ENCODE results near the gene TAF5. TPM values are rescaled to one million over a fixed set of nuclear protein-coding genes. Genes with fewer than 3 reads are reported as not detected.
"Not testable (repeated sequence)": the region's sequence is repeated elsewhere in the genome, so short reads cannot be mapped to it uniquely, and the experiment has no call there.

The TAF5 gene
- total and polyA plus RNA-seq, 4 donors, result 2.0 to 5.4 (median 2.6) TPM

DNA sequence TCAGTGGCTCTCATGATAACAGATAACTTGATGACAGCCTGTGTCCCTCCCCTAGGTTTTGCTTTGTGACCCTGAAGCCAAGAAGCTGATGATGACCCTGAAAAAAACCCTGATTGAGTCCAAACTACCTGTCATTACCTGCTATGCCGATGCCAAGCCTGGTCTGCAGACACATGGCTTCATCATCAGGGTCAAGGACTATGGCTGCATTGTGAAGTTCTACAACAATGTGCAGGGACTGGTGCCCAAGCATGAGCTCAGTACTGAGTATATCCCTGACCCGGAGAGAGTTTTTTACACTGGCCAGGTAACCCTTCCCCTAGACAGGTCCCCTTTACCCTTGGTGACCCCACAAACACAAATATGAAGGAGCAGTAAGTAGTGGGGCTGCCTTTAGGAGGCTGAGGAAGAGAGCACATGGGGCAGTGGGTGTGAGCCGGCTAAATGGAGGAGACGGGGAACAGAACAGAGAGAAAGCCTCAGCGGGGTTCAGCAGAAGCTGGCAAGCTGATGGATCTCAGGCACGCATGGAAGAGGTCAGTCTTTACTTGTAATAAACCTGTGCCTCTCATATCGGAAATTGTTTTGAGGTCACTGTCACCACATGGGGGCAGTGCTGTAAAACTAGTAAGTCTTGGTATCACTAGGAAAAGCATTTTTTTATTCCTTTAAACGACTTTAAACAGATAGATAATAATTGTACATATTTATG, 48.8 kb downstream of the TAF5 start:
- Histone ChIP-seq H3K27me3 (ENCODE audit: control insufficient read depth in 3 of 3, insufficient read depth in 3 of 3, low read length in 2 of 3) (no peaks in the 10 kb centered on the region), H3K9me3 (ENCODE audit: control insufficient read depth in 4 of 4, insufficient read depth in 3 of 4, low read length in 3 of 4) (no peaks in the 10 kb centered on the region), H3K27ac (ENCODE audit: low read depth in 1 of 2, low read length in 1 of 2) (no peak overlapping the region), H3K36me3 (ENCODE audit: control insufficient read depth in 4 of 4, insufficient read depth in 4 of 4, low read length in 4 of 4) (peaks cover 52 to 73% (median 58%) of the 10 kb centered on the region in 4 donors), H3K9ac (ENCODE audit: insufficient read depth in 1 of 2, low read length in 2 of 2) (no peak overlapping the region), H3K4me1 (ENCODE audit: control insufficient read depth in 5 of 5, insufficient read depth in 5 of 5, low read length in 5 of 5) (no peaks in the 10 kb centered on the region), H3K4me3 (no peak overlapping the region)
- TF ChIP-seq, protein P1, sequence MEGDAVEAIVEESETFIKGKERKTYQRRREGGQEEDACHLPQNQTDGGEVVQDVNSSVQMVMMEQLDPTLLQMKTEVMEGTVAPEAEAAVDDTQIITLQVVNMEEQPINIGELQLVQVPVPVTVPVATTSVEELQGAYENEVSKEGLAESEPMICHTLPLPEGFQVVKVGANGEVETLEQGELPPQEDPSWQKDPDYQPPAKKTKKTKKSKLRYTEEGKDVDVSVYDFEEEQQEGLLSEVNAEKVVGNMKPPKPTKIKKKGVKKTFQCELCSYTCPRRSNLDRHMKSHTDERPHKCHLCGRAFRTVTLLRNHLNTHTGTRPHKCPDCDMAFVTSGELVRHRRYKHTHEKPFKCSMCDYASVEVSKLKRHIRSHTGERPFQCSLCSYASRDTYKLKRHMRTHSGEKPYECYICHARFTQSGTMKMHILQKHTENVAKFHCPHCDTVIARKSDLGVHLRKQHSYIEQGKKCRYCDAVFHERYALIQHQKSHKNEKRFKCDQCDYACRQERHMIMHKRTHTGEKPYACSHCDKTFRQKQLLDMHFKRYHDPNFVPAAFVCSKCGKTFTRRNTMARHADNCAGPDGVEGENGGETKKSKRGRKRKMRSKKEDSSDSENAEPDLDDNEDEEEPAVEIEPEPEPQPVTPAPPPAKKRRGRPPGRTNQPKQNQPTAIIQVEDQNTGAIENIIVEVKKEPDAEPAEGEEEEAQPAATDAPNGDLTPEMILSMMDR (IDR thresholded peaks at IDR 0.05; ENCODE audit: control extremely low read depth, extremely low read depth), result peak; percentile 60
- peak; percentile 57 to 83 (median 82) for DNase-seq
- ATAC-seq (ENCODE audit: insufficient read depth, low FRiP score), result peak; percentile 36
- 57 to 61% methylated on average over 8 of the region's 8 CpGs for WGBS, 2 donors

- not testable (repeated sequence) for ATAC-seq (ENCODE audit: insufficient read depth, low FRiP score); DNase-seq; H3K27me3 ChIP-seq (ENCODE audit: control insufficient read depth in 3 of 3, insufficient read depth in 3 of 3, low read length in 2 of 3); H3K9me3 ChIP-seq (ENCODE audit: control insufficient read depth in 4 of 4, insufficient read depth in 3 of 4, low read length in 3 of 4); H3K4me3 ChIP-seq; H3K9ac ChIP-seq (ENCODE audit: insufficient read depth in 1 of 2, low read length in 2 of 2); H3K27ac ChIP-seq (ENCODE audit: low read depth in 1 of 2, low read length in 1 of 2); H3K4me1 ChIP-seq (ENCODE audit: control insufficient read depth in 5 of 5, insufficient read depth in 5 of 5, low read length in 5 of 5)
- WGBS, 2 donors, result 94 to 97% methylated on average over 5 of the region's 5 CpGs
- peaks cover 52 to 71% (median 57%) of the 10 kb centered on the region in 4 donors for H3K36me3 ChIP-seq (ENCODE audit: control insufficient read depth in 4 of 4, insufficient read depth in 4 of 4, low read length in 4 of 4)
Observed at GRCh38 chr10:103417148-103417469, 49.3 kb downstream of the TAF5 start.

- TF ChIP-seq, protein P1 (IDR thresholded peaks at IDR 0.05; ENCODE audit: control extremely low read depth, extremely low read depth), result no peak
- peaks cover 53 to 71% (median 59%) of the 10 kb centered on the region in 4 donors for H3K36me3 ChIP-seq (ENCODE audit: control insufficient read depth in 4 of 4, insufficient read depth in 4 of 4, low read length in 4 of 4)
- no peaks in the 10 kb centered on the region for H3K4me1 ChIP-seq (ENCODE audit: control insufficient read depth in 5 of 5, insufficient read depth in 5 of 5, low read length in 5 of 5)
- H3K27ac ChIP-seq (ENCODE audit: low read depth in 1 of 2, low read length in 1 of 2), result no peak overlapping the region
- ATAC-seq (ENCODE audit: insufficient read depth, low FRiP score) (no peak), DNase-seq (no peak)
- no peaks in the 10 kb centered on the region for H3K9me3 ChIP-seq (ENCODE audit: control insufficient read depth in 4 of 4, insufficient read depth in 3 of 4, low read length in 3 of 4)
- no peak overlapping the region for H3K4me3 ChIP-seq
- H3K27me3 ChIP-seq (ENCODE audit: control insufficient read depth in 3 of 3, insufficient read depth in 3 of 3, low read length in 2 of 3), result no peaks in the 10 kb centered on the region
- no peak overlapping the region for H3K9ac ChIP-seq (ENCODE audit: insufficient read depth in 1 of 2, low read length in 2 of 2)
- WGBS, 2 donors, result 92 to 95% methylated on average over 5 of the region's 5 CpGs
Observed at GRCh38 chr10:103417601-103418000, 49.8 kb downstream of the TAF5 start.

DNA sequence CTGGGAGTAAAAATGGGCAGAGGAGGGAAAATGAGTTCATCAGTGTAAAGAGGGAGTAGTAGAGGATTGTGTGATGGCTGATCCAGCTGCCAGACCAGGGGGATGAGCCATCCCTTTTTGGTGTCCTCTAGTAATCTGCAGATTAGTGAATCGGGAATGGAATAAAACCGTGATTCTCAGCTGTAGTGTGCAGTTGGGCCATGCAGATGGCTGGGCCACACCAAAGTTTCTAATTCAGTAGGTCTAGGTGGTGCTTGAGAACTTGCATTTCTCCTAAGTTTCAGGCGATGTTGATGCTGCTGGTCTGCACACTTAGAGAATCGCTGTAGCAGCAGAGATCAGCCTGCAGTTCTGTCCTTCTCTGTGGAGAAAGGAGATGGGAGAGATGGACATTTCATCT, 51.3 kb downstream of the TAF5 start:
- Histone ChIP-seq H3K9ac (ENCODE audit: insufficient read depth in 1 of 2, low read length in 2 of 2) (no peak overlapping the region), H3K4me1 (ENCODE audit: control insufficient read depth in 5 of 5, insufficient read depth in 5 of 5, low read length in 5 of 5) (no peaks in the 10 kb centered on the region), H3K36me3 (ENCODE audit: control insufficient read depth in 4 of 4, insufficient read depth in 4 of 4, low read length in 4 of 4) (peaks cover 51 to 73% (median 55%) of the 10 kb centered on the region in 4 donors), H3K27ac (ENCODE audit: low read depth in 1 of 2, low read length in 1 of 2) (no peak overlapping the region), H3K27me3 (ENCODE audit: control insufficient read depth in 3 of 3, insufficient read depth in 3 of 3, low read length in 2 of 3) (no peaks in the 10 kb centered on the region), H3K4me3 (no peak overlapping the region), H3K9me3 (ENCODE audit: control insufficient read depth in 4 of 4, insufficient read depth in 3 of 4, low read length in 3 of 4) (no peaks in the 10 kb centered on the region)
- TF ChIP-seq, protein P1 (IDR thresholded peaks at IDR 0.05; ENCODE audit: control extremely low read depth, extremely low read depth), result no peak
- ATAC-seq (ENCODE audit: insufficient read depth, low FRiP score), result no peak
- WGBS, 2 donors, result 95 to 97% methylated on average over 4 of the region's 4 CpGs
- DNase-seq, result no peak
